ENCODE data around the gene LGR4. TPM values are rescaled to one million over a fixed set of nuclear protein-coding genes. Genes with fewer than 3 reads are reported as not detected.

Gene LGR4
- total and polyA plus RNA-seq, 9 of the 15 experiments (the other 6 are each of a cell fraction or from before 2014, with no cell fraction given) = 0.94 to 10.1 (median 5.8) TPM

DNA sequence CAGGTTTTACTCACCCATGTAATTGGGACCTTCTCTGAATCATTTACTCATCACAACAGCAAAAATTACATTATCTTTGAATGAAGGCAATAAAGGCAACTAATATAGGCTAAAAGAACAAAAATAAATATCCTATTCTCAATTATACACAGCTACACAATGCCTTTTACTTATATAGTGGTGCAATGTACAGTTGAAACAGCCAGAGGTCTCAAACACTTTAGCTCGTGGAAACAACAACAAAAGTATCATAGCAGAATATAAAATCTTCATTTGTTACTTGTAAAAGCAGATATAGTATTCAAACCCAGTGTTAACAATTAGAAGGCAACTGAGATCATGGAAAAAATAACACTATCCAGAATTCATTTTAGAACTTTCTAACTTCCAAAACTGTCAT, 88.9 kb downstream of the LGR4 start (continued):
- TF ChIP-seq, protein P1, sequence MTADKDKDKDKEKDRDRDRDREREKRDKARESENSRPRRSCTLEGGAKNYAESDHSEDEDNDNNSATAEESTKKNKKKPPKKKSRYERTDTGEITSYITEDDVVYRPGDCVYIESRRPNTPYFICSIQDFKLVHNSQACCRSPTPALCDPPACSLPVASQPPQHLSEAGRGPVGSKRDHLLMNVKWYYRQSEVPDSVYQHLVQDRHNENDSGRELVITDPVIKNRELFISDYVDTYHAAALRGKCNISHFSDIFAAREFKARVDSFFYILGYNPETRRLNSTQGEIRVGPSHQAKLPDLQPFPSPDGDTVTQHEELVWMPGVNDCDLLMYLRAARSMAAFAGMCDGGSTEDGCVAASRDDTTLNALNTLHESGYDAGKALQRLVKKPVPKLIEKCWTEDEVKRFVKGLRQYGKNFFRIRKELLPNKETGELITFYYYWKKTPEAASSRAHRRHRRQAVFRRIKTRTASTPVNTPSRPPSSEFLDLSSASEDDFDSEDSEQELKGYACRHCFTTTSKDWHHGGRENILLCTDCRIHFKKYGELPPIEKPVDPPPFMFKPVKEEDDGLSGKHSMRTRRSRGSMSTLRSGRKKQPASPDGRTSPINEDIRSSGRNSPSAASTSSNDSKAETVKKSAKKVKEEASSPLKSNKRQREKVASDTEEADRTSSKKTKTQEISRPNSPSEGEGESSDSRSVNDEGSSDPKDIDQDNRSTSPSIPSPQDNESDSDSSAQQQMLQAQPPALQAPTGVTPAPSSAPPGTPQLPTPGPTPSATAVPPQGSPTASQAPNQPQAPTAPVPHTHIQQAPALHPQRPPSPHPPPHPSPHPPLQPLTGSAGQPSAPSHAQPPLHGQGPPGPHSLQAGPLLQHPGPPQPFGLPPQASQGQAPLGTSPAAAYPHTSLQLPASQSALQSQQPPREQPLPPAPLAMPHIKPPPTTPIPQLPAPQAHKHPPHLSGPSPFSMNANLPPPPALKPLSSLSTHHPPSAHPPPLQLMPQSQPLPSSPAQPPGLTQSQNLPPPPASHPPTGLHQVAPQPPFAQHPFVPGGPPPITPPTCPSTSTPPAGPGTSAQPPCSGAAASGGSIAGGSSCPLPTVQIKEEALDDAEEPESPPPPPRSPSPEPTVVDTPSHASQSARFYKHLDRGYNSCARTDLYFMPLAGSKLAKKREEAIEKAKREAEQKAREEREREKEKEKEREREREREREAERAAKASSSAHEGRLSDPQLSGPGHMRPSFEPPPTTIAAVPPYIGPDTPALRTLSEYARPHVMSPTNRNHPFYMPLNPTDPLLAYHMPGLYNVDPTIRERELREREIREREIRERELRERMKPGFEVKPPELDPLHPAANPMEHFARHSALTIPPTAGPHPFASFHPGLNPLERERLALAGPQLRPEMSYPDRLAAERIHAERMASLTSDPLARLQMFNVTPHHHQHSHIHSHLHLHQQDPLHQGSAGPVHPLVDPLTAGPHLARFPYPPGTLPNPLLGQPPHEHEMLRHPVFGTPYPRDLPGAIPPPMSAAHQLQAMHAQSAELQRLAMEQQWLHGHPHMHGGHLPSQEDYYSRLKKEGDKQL (CRISPR knock-in tag; IDR thresholded peaks at IDR 0.05; ENCODE audit: borderline replicate concordance) = no peak
- TF ChIP-seq L3MBTL2 (IDR thresholded peaks at IDR 0.05) (no peak), HDAC2 (IDR thresholded peaks at IDR 0.05) (no peak), TCF3 (CRISPR knock-in tag; IDR thresholded peaks at IDR 0.05) (no peak), HNRNPUL1 (IDR thresholded peaks at IDR 0.05; ENCODE audit: low read length) (no peak), PHF21A (IDR thresholded peaks at IDR 0.05; ENCODE audit: borderline replicate concordance, low read depth) (no peak), NCOA2 (IDR thresholded peaks at IDR 0.05; ENCODE audit: partially characterized antibody in 2 of 2) (no peak), CREBBP (IDR thresholded peaks at IDR 0.05; ENCODE audit: low read depth, low read length) (no peak)
